Activated naive CD8-positive, alpha-beta T cell (primary cell): Measurements from ENCODE around the gene RHO.
"Not testable (repeated sequence)": the region's sequence is repeated elsewhere in the genome, so short reads cannot be mapped to it uniquely, and the experiment has no call there.

ENCODE experiments used
- H3K27ac Mint-ChIP-seq: one replicate; pipeline ENCODE4 v1.8.0; 2021; ENCODE audit warnings: mixed read lengths
- H3K27me3 Mint-ChIP-seq: one replicate; pipeline ENCODE4 v1.8.0; 2021; ENCODE audit warnings: mixed read lengths
- H3K36me3 Mint-ChIP-seq: one replicate; pipeline ENCODE4 v1.8.0; 2021; ENCODE audit warnings: mixed read lengths
- H3K4me1 Mint-ChIP-seq: one replicate; pipeline ENCODE4 v1.8.0; 2021; ENCODE audit warnings: low read depth, mixed read lengths
- H3K4me3 Mint-ChIP-seq: one replicate; pipeline ENCODE4 v1.8.0; 2021; ENCODE audit warnings: mild to moderate bottlenecking, mixed read lengths
- H3K9me3 Mint-ChIP-seq: one replicate; pipeline ENCODE4 v1.8.0; 2021; ENCODE audit warnings: low read depth, mixed read lengths

RHO gene

GRCh38 chr3:129493206-129493605, 35.2 kb upstream of the RHO start:
- Mint-ChIP-seq H3K27ac (no peak overlapping the region), H3K4me3 (no peak overlapping the region), H3K4me1 (no peaks in the 10 kb centered on the region), H3K9me3 (no peaks in the 10 kb centered on the region), H3K27me3 (no peaks in the 10 kb centered on the region), H3K36me3 (peaks cover 18% of the 10 kb centered on the region)

- H3K4me3 Mint-ChIP-seq, H3K9me3 Mint-ChIP-seq, H3K4me1 Mint-ChIP-seq, H3K27me3 Mint-ChIP-seq, H3K27ac Mint-ChIP-seq: not testable (repeated sequence)
- H3K36me3 Mint-ChIP-seq, result peaks cover 15% of the 10 kb centered on the region
Measured at GRCh38 chr3:129494499-129494898, 33.9 kb upstream of the RHO start.

GRCh38 chr3:129495006-129495639, 33.3 kb upstream of the RHO start:
- H3K27ac Mint-ChIP-seq, H3K9me3 Mint-ChIP-seq, H3K4me3 Mint-ChIP-seq, H3K4me1 Mint-ChIP-seq, H3K27me3 Mint-ChIP-seq: not testable (repeated sequence)
- peaks cover 15% of the 10 kb centered on the region for H3K36me3 Mint-ChIP-seq

- H3K36me3 Mint-ChIP-seq, result peaks cover 18% of the 10 kb centered on the region
- H3K4me3 Mint-ChIP-seq, H3K4me1 Mint-ChIP-seq, H3K27me3 Mint-ChIP-seq, H3K9me3 Mint-ChIP-seq, H3K27ac Mint-ChIP-seq: not testable (repeated sequence)
Measured at GRCh38 chr3:129497876-129498275, 30.6 kb upstream of the RHO start.

- not testable (repeated sequence) for H3K4me3 Mint-ChIP-seq, H3K9me3 Mint-ChIP-seq, H3K27ac Mint-ChIP-seq, H3K27me3 Mint-ChIP-seq, H3K4me1 Mint-ChIP-seq
- H3K36me3 Mint-ChIP-seq, result peaks cover 16% of the 10 kb centered on the region
Measured at GRCh38 chr3:129498603-129499488, 29.6 kb upstream of the RHO start.

- not testable (repeated sequence) for H3K27ac Mint-ChIP-seq, H3K4me1 Mint-ChIP-seq, H3K9me3 Mint-ChIP-seq, H3K4me3 Mint-ChIP-seq, H3K27me3 Mint-ChIP-seq
- H3K36me3 Mint-ChIP-seq, result peaks cover 13% of the 10 kb centered on the region
Measured at GRCh38 chr3:129499604-129500333, 28.7 kb upstream of the RHO start.

- H3K36me3 Mint-ChIP-seq, result peaks cover 13% of the 10 kb centered on the region
- no peaks in the 10 kb centered on the region for H3K9me3 Mint-ChIP-seq
- no peak overlapping the region for H3K4me3 Mint-ChIP-seq
- H3K27me3 Mint-ChIP-seq, result no peaks in the 10 kb centered on the region
- H3K4me1 Mint-ChIP-seq, result no peaks in the 10 kb centered on the region
- H3K27ac Mint-ChIP-seq, result no peak overlapping the region
Measured at GRCh38 chr3:129500334-129500658, 28.1 kb upstream of the RHO start.

GRCh38 chr3:129501630-129502029, 26.8 kb upstream of the RHO start:
- Mint-ChIP-seq H3K27me3 (no peaks in the 10 kb centered on the region), H3K27ac (no peak overlapping the region), H3K9me3 (no peaks in the 10 kb centered on the region), H3K36me3 (peaks cover 10% of the 10 kb centered on the region), H3K4me3 (no peak overlapping the region), H3K4me1 (no peaks in the 10 kb centered on the region)

GRCh38 chr3:129502641-129503408, 25.6 kb upstream of the RHO start:
- no peak overlapping the region for H3K27ac Mint-ChIP-seq
- no peaks in the 10 kb centered on the region for H3K27me3 Mint-ChIP-seq
- H3K9me3 Mint-ChIP-seq, result no peaks in the 10 kb centered on the region
- H3K4me3 Mint-ChIP-seq, result no peak overlapping the region
- no peaks in the 10 kb centered on the region for H3K4me1 Mint-ChIP-seq
- peaks cover 6% of the 10 kb centered on the region for H3K36me3 Mint-ChIP-seq

GRCh38 chr3:129503471-129504291, 24.8 kb upstream of the RHO start:
- no peaks in the 10 kb centered on the region for H3K4me1 Mint-ChIP-seq
- no peaks in the 10 kb centered on the region for H3K27me3 Mint-ChIP-seq
- no peak overlapping the region for H3K4me3 Mint-ChIP-seq
- H3K36me3 Mint-ChIP-seq, result peaks cover 6% of the 10 kb centered on the region
- no peaks in the 10 kb centered on the region for H3K9me3 Mint-ChIP-seq
- H3K27ac Mint-ChIP-seq, result no peak overlapping the region

- H3K4me3 Mint-ChIP-seq, result no peak overlapping the region
- H3K27ac Mint-ChIP-seq, result no peak overlapping the region
- H3K36me3 Mint-ChIP-seq, result peaks cover 6% of the 10 kb centered on the region
- H3K27me3 Mint-ChIP-seq, result no peaks in the 10 kb centered on the region
- H3K4me1 Mint-ChIP-seq, result no peaks in the 10 kb centered on the region
- no peaks in the 10 kb centered on the region for H3K9me3 Mint-ChIP-seq
Measured at GRCh38 chr3:129504471-129505100, 23.9 kb upstream of the RHO start.

GRCh38 chr3:129505341-129505740, 23.1 kb upstream of the RHO start:
- Mint-ChIP-seq H3K4me3 (no peak overlapping the region), H3K27me3 (no peaks in the 10 kb centered on the region), H3K27ac (no peak overlapping the region), H3K4me1 (no peaks in the 10 kb centered on the region), H3K9me3 (no peaks in the 10 kb centered on the region), H3K36me3 (peaks cover 6% of the 10 kb centered on the region)

- H3K27ac Mint-ChIP-seq, result no peak overlapping the region
- peaks cover 2% of the 10 kb centered on the region for H3K36me3 Mint-ChIP-seq
- no peaks in the 10 kb centered on the region for H3K27me3 Mint-ChIP-seq
- no peaks in the 10 kb centered on the region for H3K9me3 Mint-ChIP-seq
- no peaks in the 10 kb centered on the region for H3K4me1 Mint-ChIP-seq
- H3K4me3 Mint-ChIP-seq, result no peak overlapping the region
Measured at GRCh38 chr3:129506231-129506742, 22.2 kb upstream of the RHO start.
